H9 (cell line): ENCODE results near the gene AMIGO3. TPM values are rescaled to one million over a fixed set of nuclear protein-coding genes. Genes with fewer than 3 reads are reported as not detected.
"Not testable (repeated sequence)": the region's sequence is repeated elsewhere in the genome, so short reads cannot be mapped to it uniquely, and the experiment has no call there.

Experiments
- DNase-seq: peaks from one replicate; pipeline ENCODE4 v3.0.0-alpha.2; 2017
- H2AFZ ChIP-seq: one replicate; pipeline ENCODE4 v1.6.1; 2013; ENCODE audit warnings: mild to moderate bottlenecking, low read length, control low read depth, moderate library complexity
- H2AK5ac ChIP-seq: 2 replicates; pipeline ENCODE4 v1.6.1; 2013; ENCODE audit warnings: low read length, control low read depth, mixed read lengths; ENCODE audit not compliant: insufficient read length
- H2BK120ac ChIP-seq: one replicate; pipeline ENCODE4 v1.6.1; 2013; ENCODE audit warnings: low read depth, mild to moderate bottlenecking, low read length, control low read depth, inconsistent platforms; ENCODE audit not compliant: poor library complexity, severe bottlenecking
- H2BK12ac ChIP-seq: 2 replicates; pipeline ENCODE4 v1.6.1; 2013; ENCODE audit warnings: low read length, control low read depth, mixed read lengths, low read depth; ENCODE audit not compliant: insufficient read length
- H2BK15ac ChIP-seq: 2 replicates; pipeline ENCODE4 v1.6.1; 2013; ENCODE audit warnings: low read depth, low read length, control low read depth
- H2BK20ac ChIP-seq: one replicate; pipeline ENCODE4 v1.6.1; 2013; ENCODE audit warnings: low read depth, mild to moderate bottlenecking, low read length, control low read depth, inconsistent platforms; ENCODE audit not compliant: poor library complexity, severe bottlenecking
- H2BK5ac ChIP-seq: 2 replicates; pipeline ENCODE4 v1.6.1; 2013; ENCODE audit warnings: low read length, control low read depth, mixed read lengths; ENCODE audit not compliant: insufficient read length
- H3K14ac ChIP-seq: 2 replicates; pipeline ENCODE4 v1.6.1; 2013; ENCODE audit warnings: low read length, control low read depth; ENCODE audit not compliant: insufficient read depth
- H3K18ac ChIP-seq: 2 replicates; pipeline ENCODE4 v1.6.1; 2013; ENCODE audit warnings: low read depth, mild to moderate bottlenecking, mixed read lengths, low read length, control low read depth; ENCODE audit not compliant: insufficient read length
- H3K23ac ChIP-seq: 2 replicates; pipeline ENCODE4 v1.6.1; 2013; ENCODE audit warnings: low read length, control low read depth, mixed read lengths, low read depth; ENCODE audit not compliant: insufficient read length
- H3K23me2 ChIP-seq: 2 replicates; pipeline ENCODE4 v1.6.1; 2013; ENCODE audit warnings: low read depth, mild to moderate bottlenecking, mixed read lengths, low read length, control low read depth; ENCODE audit not compliant: insufficient read length, poor library complexity, severe bottlenecking
- H3K27ac ChIP-seq: 2 replicates; pipeline ENCODE4 v1.5.1; 2013; ENCODE audit warnings: low read length, control low read depth, mixed read lengths, low read depth; ENCODE audit not compliant: insufficient read length
- H3K27me3 ChIP-seq: 2 replicates; pipeline ENCODE4 v1.6.1; 2013; ENCODE audit warnings: low read length, control low read depth, inconsistent platforms; ENCODE audit not compliant: insufficient read depth
- H3K4ac ChIP-seq: 2 replicates; pipeline ENCODE4 v1.6.1; 2013; ENCODE audit warnings: low read depth, mild to moderate bottlenecking, control low read depth, inconsistent platforms, low read length, moderate library complexity
- H3K4me1 ChIP-seq: 2 replicates; pipeline ENCODE4 v1.6.1; 2013; ENCODE audit warnings: low read length, control low read depth, inconsistent platforms; ENCODE audit not compliant: insufficient read depth
- H3K4me2 ChIP-seq: 2 replicates; pipeline ENCODE4 v1.6.1; 2013; ENCODE audit warnings: low read length, control low read depth, mixed read lengths; ENCODE audit not compliant: insufficient read length, insufficient read depth
- H3K56ac ChIP-seq: 2 replicates; pipeline ENCODE4 v1.6.1; 2013; ENCODE audit warnings: low read depth, mild to moderate bottlenecking, mixed read lengths, low read length, control low read depth; ENCODE audit not compliant: insufficient read length
- H3K79me1 ChIP-seq: 2 replicates; pipeline ENCODE4 v1.6.1; 2013; ENCODE audit warnings: low read depth, mild to moderate bottlenecking, moderate library complexity, low read length, control low read depth, inconsistent platforms; ENCODE audit not compliant: insufficient read depth, poor library complexity, severe bottlenecking
- H3K79me2 ChIP-seq: 2 replicates; pipeline ENCODE4 v1.6.1; 2013; ENCODE audit warnings: low read length, control low read depth, inconsistent platforms; ENCODE audit not compliant: insufficient read depth
- H3K9ac ChIP-seq: 2 replicates; pipeline ENCODE4 v1.6.1; 2013; ENCODE audit warnings: low read length, control low read depth, mixed read lengths; ENCODE audit not compliant: insufficient read length; ENCODE audit errors: extremely low read depth
- H3K9me3 ChIP-seq: one replicate; pipeline ENCODE4 v1.6.1; 2013; ENCODE audit warnings: low read depth, low read length, inconsistent platforms; ENCODE audit not compliant: control insufficient read depth
- H3T11ph ChIP-seq: one replicate; pipeline ENCODE4 v1.6.1; 2013; ENCODE audit warnings: mild to moderate bottlenecking, low read length, control low read depth, inconsistent platforms
- H4K20me1 ChIP-seq: one replicate; pipeline ENCODE4 v1.6.1; 2013; ENCODE audit not compliant: control insufficient read depth, insufficient read length, insufficient read depth
- H4K5ac ChIP-seq: 2 replicates; pipeline ENCODE4 v1.6.1; 2013; ENCODE audit warnings: low read depth, mild to moderate bottlenecking, mixed read lengths, low read length, control low read depth; ENCODE audit not compliant: insufficient read length
- H4K8ac ChIP-seq: replicated peaks from 2 replicates; pipeline ENCODE4 v1.6.1; 2013; ENCODE audit warnings: low read length, control low read depth, mixed read lengths, low read depth; ENCODE audit not compliant: insufficient read length
- H4K91ac ChIP-seq: 2 replicates; pipeline ENCODE4 v1.6.1; 2013; ENCODE audit warnings: low read depth, mild to moderate bottlenecking, moderate library complexity, mixed read lengths, low read length, control low read depth; ENCODE audit not compliant: insufficient read length
- H3K27ac Mint-ChIP-seq, 3 experiments: 2 replicates in 2 of 3; 3 replicates in 1 of 3; pipeline ENCODE4 v1.8.0; 2020 to 2021; ENCODE audit warnings: mixed read lengths in 3 of 3, mild to moderate bottlenecking in 1 of 3, moderate library complexity in 1 of 3
- H3K27me3 Mint-ChIP-seq: 2 replicates; pipeline ENCODE4 v1.8.0; 2021; ENCODE audit warnings: low read depth, mild to moderate bottlenecking, moderate library complexity, mixed read lengths
- H3K36me3 Mint-ChIP-seq, 3 experiments: 2 replicates in 2 of 3; 3 replicates in 1 of 3; pipeline ENCODE4 v1.8.0; 2020 to 2021; ENCODE audit warnings: low read depth in 3 of 3, mixed read lengths in 3 of 3; ENCODE audit not compliant: insufficient read depth in 1 of 3
- H3K4me1 Mint-ChIP-seq, 2 experiments: 2 replicates each; pipeline ENCODE4 v1.8.0; 2020; ENCODE audit warnings: mixed read lengths in 2 of 2
- H3K4me3 Mint-ChIP-seq, 2 experiments: 2 replicates in 1 of 2; 3 replicates in 1 of 2; pipeline ENCODE4 v1.8.0; 2020 to 2021; ENCODE audit warnings: mild to moderate bottlenecking in 2 of 2, mixed read lengths in 2 of 2, moderate library complexity in 1 of 2
- H3K9me3 Mint-ChIP-seq, 2 experiments: 2 replicates in 1 of 2; 3 replicates in 1 of 2; pipeline ENCODE4 v1.8.0; 2020; ENCODE audit warnings: mild to moderate bottlenecking in 2 of 2, mixed read lengths in 2 of 2, moderate library complexity in 1 of 2
- WGBS: extraction: QIAGEN DNeasy Blood & Tissue Kit; methylation state at CpG from one replicate; pipeline ENCODE4 v1.1.7; 2013; ENCODE audit warnings: missing lambda C conversion rate, low lambda C conversion rate, mixed read lengths; ENCODE audit not compliant: insufficient read length; ENCODE audit errors: extremely low coverage; 5-methylcytosine and 5-hydroxymethylcytosine counted together
- total RNA-seq: library from RNA; stranded (reverse); gene quantifications from 2 replicates; pipeline ENCODE4 v1.2.1, GENCODE V29; 2021

AMIGO3 gene
- total RNA-seq, 1 experiment from 2014 or later, result 3.8 TPM

GRCh38 chr3:49694409-49695070 lies 24.9 kb downstream of the AMIGO3 start:
- not testable (repeated sequence) for H2BK20ac ChIP-seq, H3K79me2 ChIP-seq, H3K18ac ChIP-seq, DNase-seq, H3K23ac ChIP-seq, H3K27ac ChIP-seq, H3K4me2 ChIP-seq, H3K27me3 ChIP-seq, H3K36me3 Mint-ChIP-seq, H2BK5ac ChIP-seq, H3K79me1 ChIP-seq, H3K4ac ChIP-seq, H3T11ph ChIP-seq, H2AK5ac ChIP-seq, H3K9me3 Mint-ChIP-seq, H3K4me1 Mint-ChIP-seq, H4K91ac ChIP-seq, H3K56ac ChIP-seq, H4K8ac ChIP-seq, H3K9me3 ChIP-seq, H4K20me1 ChIP-seq, H3K27me3 Mint-ChIP-seq, H3K23me2 ChIP-seq, H2BK120ac ChIP-seq, H3K4me1 ChIP-seq, H3K9ac ChIP-seq, H2BK15ac ChIP-seq, H3K4me3 Mint-ChIP-seq, H4K5ac ChIP-seq, H2BK12ac ChIP-seq, H3K14ac ChIP-seq, H2AFZ ChIP-seq
- peak overlapping the region in 1 of 3 experiments; percentile 52; a peak in 1 of 7 replicates for H3K27ac Mint-ChIP-seq
- WGBS, result no CpG with 5 or more reads among the region's 6 CpGs

- not testable (repeated sequence) for H3K18ac ChIP-seq, H4K20me1 ChIP-seq, H3K9me3 ChIP-seq, H3K4me3 Mint-ChIP-seq, H3K4me1 ChIP-seq, DNase-seq, H3K23me2 ChIP-seq, H2BK120ac ChIP-seq, H4K5ac ChIP-seq, H3K79me1 ChIP-seq, H2BK15ac ChIP-seq, H4K91ac ChIP-seq, H3K27ac Mint-ChIP-seq, H3K27ac ChIP-seq, H3K36me3 Mint-ChIP-seq, H3K23ac ChIP-seq, H3K4ac ChIP-seq, H3K27me3 Mint-ChIP-seq, H3K56ac ChIP-seq, H2BK20ac ChIP-seq, H3K9me3 Mint-ChIP-seq, H3K4me2 ChIP-seq, H3K27me3 ChIP-seq, H4K8ac ChIP-seq, H3K79me2 ChIP-seq, H2AK5ac ChIP-seq, H2BK12ac ChIP-seq, H3T11ph ChIP-seq, H3K9ac ChIP-seq, H2AFZ ChIP-seq, H2BK5ac ChIP-seq, H3K14ac ChIP-seq
- peaks cover 16 to 25% of the 10 kb centered on the region in 2 experiments for H3K4me1 Mint-ChIP-seq
- no CpG with 5 or more reads among the region's 3 CpGs for WGBS
These were observed 28.0 kb downstream of the AMIGO3 start for GRCh38 chr3:49691481-49691880.
